Nucleus accumbens (tissue), 56 donors: Measurements from ENCODE around the gene RFX4.

ENCODE experiments used
- DNase-seq, 56 donors: peaks; one replicate each; lab custom pipeline; 2025; lab: John Stamatoyannopoulos, UW

The RFX4 gene

GRCh38 chr12:106582641-106583230 lies at the start of gene RFX4:
RFX4 (plus strand) TSS chr12:106583004; CDS start chr12:106583321, 317 bp downstream.
- DNase-seq = peak in 33 of 56 donors; percentile 14 to 78 (median 40)

GRCh38 chr12:106541201-106541600 lies 41.6 kb upstream of the RFX4 start:
- no peak for DNase-seq

GRCh38 chr12:106551410-106551809 lies 31.4 kb upstream of the RFX4 start:
- DNase-seq = no peak

GRCh38 chr12:106552228-106552627 lies 30.6 kb upstream of the RFX4 start:
- DNase-seq = no peak

- peak in 8 of 56 donors; percentile 10 to 32 (median 18) for DNase-seq
These were observed 18.0 kb upstream of the RFX4 start for GRCh38 chr12:106564678-106565329.

GRCh38 chr12:106566771-106567170 lies 16.0 kb upstream of the RFX4 start:
- DNase-seq = no peak

- no peak for DNase-seq
These were observed 9.6 kb upstream of the RFX4 start for GRCh38 chr12:106573239-106573638.

- DNase-seq = no peak
These were observed 6.0 kb upstream of the RFX4 start for GRCh38 chr12:106576848-106577247.

GRCh38 chr12:106580671-106581508 lies 1.9 kb upstream of the RFX4 start:
- peak in 5 of 56 donors; percentile 5 to 46 (median 18) for DNase-seq

GRCh38 chr12:106581543-106582248 lies 1.1 kb upstream of the RFX4 start:
- DNase-seq = peak in 10 of 56 donors; percentile 25 to 49 (median 36)

- DNase-seq = peak in 1 of 56 donors; percentile 45
These were observed 584 bp upstream of the RFX4 start for GRCh38 chr12:106582249-106582591.

GRCh38 chr12:106583242-106584103 lies 669 bp downstream of the RFX4 start:
- DNase-seq = peak in 7 of 56 donors; percentile 11 to 37 (median 23)

GRCh38 chr12:106584104-106585064 lies 1.6 kb downstream of the RFX4 start:
- DNase-seq = peak in 7 of 56 donors; percentile 5 to 34 (median 11)

GRCh38 chr12:106585105-106585520 lies 2.3 kb downstream of the RFX4 start:
- DNase-seq = peak in 1 of 56 donors; percentile 18

- peak in 5 of 56 donors; percentile 4 to 32 (median 21) for DNase-seq
These were observed 2.9 kb downstream of the RFX4 start for GRCh38 chr12:106585521-106586277.

GRCh38 chr12:106586278-106586802 lies 3.5 kb downstream of the RFX4 start:
- DNase-seq = peak in 4 of 56 donors; percentile 30 to 39 (median 38)
